Breast epithelium (tissue), 4 donors: ENCODE results near the gene TRIO. TPM values are rescaled to one million over a fixed set of nuclear protein-coding genes. Genes with fewer than 3 reads are reported as not detected.

Experiments
- DNase-seq, 2 donors: peaks; one replicate each; pipeline ENCODE4 v3.0.0-alpha.2; 2019; ENCODE audit warnings: low spot score in 2 of 2
- H3K27ac ChIP-seq, 2 donors: fragments of 200-600 bp; sonication (generic) in 1 of 2; one replicate each; pipeline ENCODE4 v1.5.1; 2016 to 2019; ENCODE audit warnings: mild to moderate bottlenecking in 1 of 2
- H3K27me3 ChIP-seq, 2 donors: fragments of 200-600 bp; sonication (generic) in 1 of 2; one replicate each; pipeline versions ENCODE4 v1.5.1 to v1.6.0; 2017 to 2019; ENCODE audit warnings: control low read depth in 1 of 2, mild to moderate bottlenecking in 1 of 2
- H3K36me3 ChIP-seq: fragments of 200-600 bp; one replicate; pipeline ENCODE4 v1.5.1; 2019
- H3K4me1 ChIP-seq, 2 donors: fragments of 200-600 bp; sonication (generic); one replicate each; pipeline ENCODE4 v1.5.1; 2016 to 2019; ENCODE audit warnings: control low read depth in 1 of 2
- H3K4me3 ChIP-seq, 3 donors: fragments of 200-600 bp; sonication (generic); 1 replicate in 2 of 3; 2 replicates in 1 of 3; pipeline ENCODE4 v1.5.1; 2016 to 2019; ENCODE audit warnings: mild to moderate bottlenecking in 3 of 3, moderate library complexity in 2 of 3
- H3K9me3 ChIP-seq, 2 donors: fragments of 200-600 bp; sonication (generic) in 1 of 2; one replicate each; pipeline ENCODE4 v1.5.1; 2016 to 2019; ENCODE audit warnings: control low read depth in 1 of 2
- POLR2A ChIP-seq: fragments of 450-650 bp; IDR thresholded peaks from one replicate; pipeline ENCODE4 v1.6.1; 2016; ENCODE audit warnings: antibody characterized with exemption, mild to moderate bottlenecking, moderate library complexity
- POLR2AphosphoS5 ChIP-seq, 3 donors: sonication (generic); formaldehyde crosslinking; IDR thresholded peaks; one replicate each; pipeline ENCODE4 v1.6.1; 2017; ENCODE audit warnings: antibody characterized with exemption in 3 of 3
- intact Hi-C: fragments of 100-400 bp; cut with DNase I; formaldehyde crosslinking; loops from one replicate; pipeline ENCODE4 v1.15.1; 2023; ENCODE audit warnings: low total_unique reads
- total RNA-seq, 3 donors: library from RNA; depleted of rRNA; stranded (reverse); fragments of >200 nt; gene quantifications; one replicate each; pipeline ENCODE4 v1.1.0, GENCODE V29; 2016
- TF ChIP-seq, protein P1 (sequence below), 3 donors: fragments of 450-650 bp; IDR thresholded peaks; one replicate each; pipeline ENCODE4 v1.5.1; 2016 to 2017; ENCODE audit warnings: antibody characterized with exemption in 3 of 3, mild to moderate bottlenecking in 3 of 3, moderate library complexity in 3 of 3

The TRIO gene
- total RNA-seq, 3 donors from 2014 or later, result 191 to 209 (median 193) TPM

DNA sequence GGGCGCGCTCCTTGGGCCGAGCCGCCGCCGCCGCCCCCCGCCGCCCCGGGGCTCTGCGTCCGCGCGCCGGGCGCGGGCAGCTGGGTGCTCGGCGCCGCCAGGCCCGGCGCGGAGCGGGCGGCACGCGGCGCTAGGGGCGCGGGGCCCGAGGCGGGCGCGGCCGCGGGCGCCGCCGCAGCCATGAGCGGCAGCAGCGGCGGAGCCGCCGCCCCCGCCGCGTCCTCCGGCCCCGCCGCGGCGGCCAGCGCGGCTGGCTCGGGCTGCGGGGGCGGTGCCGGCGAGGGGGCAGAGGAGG lies 351 bp downstream of the TRIO start:
- H3K9me3 ChIP-seq, result no peaks in the 10 kb centered on the region
- H3K27me3 ChIP-seq, result no peaks in the 10 kb centered on the region
- H3K4me3 ChIP-seq, result peak overlapping the region; percentile 82 to 97 (median 92)
- intact Hi-C loops, result no loop called here
- peak overlapping the region; percentile 93 to 96 for H3K27ac ChIP-seq
- no peaks in the 10 kb centered on the region for H3K36me3 ChIP-seq
- no peak for DNase-seq
- peaks cover 10 to 23% of the 10 kb centered on the region in 2 donors for H3K4me1 ChIP-seq
- TF ChIP-seq, protein P1, sequence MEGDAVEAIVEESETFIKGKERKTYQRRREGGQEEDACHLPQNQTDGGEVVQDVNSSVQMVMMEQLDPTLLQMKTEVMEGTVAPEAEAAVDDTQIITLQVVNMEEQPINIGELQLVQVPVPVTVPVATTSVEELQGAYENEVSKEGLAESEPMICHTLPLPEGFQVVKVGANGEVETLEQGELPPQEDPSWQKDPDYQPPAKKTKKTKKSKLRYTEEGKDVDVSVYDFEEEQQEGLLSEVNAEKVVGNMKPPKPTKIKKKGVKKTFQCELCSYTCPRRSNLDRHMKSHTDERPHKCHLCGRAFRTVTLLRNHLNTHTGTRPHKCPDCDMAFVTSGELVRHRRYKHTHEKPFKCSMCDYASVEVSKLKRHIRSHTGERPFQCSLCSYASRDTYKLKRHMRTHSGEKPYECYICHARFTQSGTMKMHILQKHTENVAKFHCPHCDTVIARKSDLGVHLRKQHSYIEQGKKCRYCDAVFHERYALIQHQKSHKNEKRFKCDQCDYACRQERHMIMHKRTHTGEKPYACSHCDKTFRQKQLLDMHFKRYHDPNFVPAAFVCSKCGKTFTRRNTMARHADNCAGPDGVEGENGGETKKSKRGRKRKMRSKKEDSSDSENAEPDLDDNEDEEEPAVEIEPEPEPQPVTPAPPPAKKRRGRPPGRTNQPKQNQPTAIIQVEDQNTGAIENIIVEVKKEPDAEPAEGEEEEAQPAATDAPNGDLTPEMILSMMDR (IDR thresholded peaks at IDR 0.05), result no peak

DNA sequence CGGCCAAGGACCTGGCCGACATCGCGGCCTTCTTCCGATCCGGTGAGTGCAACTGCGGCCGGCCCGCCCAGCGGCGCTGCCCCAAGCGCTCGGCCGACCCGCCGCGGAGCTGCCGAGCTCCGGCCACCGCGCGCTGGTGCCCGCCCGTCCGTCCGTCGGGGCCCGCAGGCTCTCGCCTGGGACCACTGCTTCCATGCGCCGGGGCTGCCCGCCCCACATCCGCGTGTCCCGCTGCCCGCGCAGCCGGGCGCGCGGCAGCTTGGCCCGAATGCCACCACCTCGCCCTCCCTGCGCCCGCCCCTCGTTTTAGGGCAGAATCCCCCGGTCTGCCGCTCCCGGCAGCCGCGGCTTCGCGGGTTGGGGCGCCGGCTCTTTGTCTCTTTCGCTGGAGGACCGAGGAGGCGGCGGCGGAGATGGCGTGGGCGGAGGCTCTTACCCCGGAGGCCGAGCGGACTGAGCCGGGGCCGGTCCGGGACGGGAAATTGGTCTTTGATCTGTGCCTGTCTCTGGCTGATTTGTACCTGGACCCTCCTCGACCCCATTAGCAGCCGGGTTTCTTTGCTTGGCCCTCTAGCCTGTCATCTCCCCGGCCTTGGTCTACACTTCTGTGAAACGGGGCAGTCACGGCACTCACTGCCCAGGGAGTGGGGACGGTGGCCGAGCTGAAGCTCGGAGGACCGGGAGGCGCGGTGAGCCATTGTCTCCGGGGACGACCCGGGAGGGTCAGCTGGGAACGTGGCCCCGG lies 871 bp downstream of the TRIO start:
- Histone ChIP-seq H3K9me3 (no peaks in the 10 kb centered on the region), H3K4me3 (peak overlapping the region; percentile 82 to 97 (median 92)), H3K36me3 (no peaks in the 10 kb centered on the region), H3K27ac (peak overlapping the region; percentile 93 to 96), H3K27me3 (no peaks in the 10 kb centered on the region), H3K4me1 (peaks cover 10 to 23% of the 10 kb centered on the region in 2 donors)
- DNase-seq, result peak in 1 of 2 donors; percentile 32
- intact Hi-C loops, result no loop called here
- TF ChIP-seq, protein P1 (IDR thresholded peaks at IDR 0.05), result no peak
- no peak for TF ChIP-seq POLR2AphosphoS5 (IDR thresholded peaks at IDR 0.05)
- no peak for TF ChIP-seq POLR2A

DNA sequence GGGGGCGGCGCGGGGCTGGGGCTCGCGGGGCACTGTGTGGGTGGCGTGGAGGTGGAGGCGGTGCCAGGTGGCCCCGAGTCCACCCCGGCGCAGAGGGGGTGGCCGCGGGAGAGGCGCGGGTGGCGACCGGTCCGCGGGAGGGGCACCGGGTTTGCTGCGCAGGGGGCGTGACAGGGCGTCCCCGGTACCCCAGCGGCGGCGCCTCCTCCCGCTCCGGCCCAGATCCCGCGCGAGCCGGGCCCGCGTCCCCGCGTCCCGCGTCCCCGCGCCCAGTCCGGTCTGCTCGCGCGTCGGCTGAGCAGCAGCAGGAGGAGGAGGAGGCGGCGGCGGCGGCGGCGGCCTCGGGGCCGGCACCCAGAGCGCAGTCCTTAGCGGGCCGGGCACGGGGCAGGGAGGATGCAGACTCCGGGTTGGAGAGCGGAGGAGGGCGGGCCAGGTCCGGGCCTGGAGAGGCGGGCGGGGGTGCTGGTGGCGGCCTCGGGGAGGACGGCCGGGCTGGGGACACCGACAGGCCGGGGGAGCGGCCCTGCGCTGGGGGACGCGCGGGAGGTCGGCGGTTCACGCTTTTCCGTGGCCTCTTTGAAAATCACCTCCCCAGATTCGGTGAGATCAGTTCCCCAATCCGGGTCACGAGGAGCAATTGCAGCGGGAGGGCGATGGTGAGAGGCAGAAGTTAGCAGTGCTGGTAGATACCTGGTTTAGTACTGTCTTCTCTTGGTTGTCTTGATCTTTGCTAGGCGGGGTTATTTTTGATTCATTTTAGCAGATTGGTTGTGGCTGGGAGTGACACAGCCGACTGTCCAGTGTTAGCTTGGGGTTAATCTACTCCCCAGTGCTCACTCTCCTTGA lies 1.7 kb downstream of the TRIO start:
- intact Hi-C loops, result no loop called here
- peak overlapping the region; percentile 93 to 96 for H3K27ac ChIP-seq
- TF ChIP-seq, protein P1 (IDR thresholded peaks at IDR 0.05), result no peak
- TF ChIP-seq POLR2A, result no peak
- TF ChIP-seq POLR2AphosphoS5 (IDR thresholded peaks at IDR 0.05), result peak in 2 of 3 donors; percentile 40 to 59
- peak; percentile 61 to 64 for DNase-seq
- H3K36me3 ChIP-seq, result no peaks in the 10 kb centered on the region
- no peaks in the 10 kb centered on the region for H3K27me3 ChIP-seq
- H3K4me3 ChIP-seq, result peak overlapping the region; percentile 82 to 97 (median 92)
- peaks cover 10 to 23% of the 10 kb centered on the region in 2 donors for H3K4me1 ChIP-seq
- H3K9me3 ChIP-seq, result no peaks in the 10 kb centered on the region

DNA sequence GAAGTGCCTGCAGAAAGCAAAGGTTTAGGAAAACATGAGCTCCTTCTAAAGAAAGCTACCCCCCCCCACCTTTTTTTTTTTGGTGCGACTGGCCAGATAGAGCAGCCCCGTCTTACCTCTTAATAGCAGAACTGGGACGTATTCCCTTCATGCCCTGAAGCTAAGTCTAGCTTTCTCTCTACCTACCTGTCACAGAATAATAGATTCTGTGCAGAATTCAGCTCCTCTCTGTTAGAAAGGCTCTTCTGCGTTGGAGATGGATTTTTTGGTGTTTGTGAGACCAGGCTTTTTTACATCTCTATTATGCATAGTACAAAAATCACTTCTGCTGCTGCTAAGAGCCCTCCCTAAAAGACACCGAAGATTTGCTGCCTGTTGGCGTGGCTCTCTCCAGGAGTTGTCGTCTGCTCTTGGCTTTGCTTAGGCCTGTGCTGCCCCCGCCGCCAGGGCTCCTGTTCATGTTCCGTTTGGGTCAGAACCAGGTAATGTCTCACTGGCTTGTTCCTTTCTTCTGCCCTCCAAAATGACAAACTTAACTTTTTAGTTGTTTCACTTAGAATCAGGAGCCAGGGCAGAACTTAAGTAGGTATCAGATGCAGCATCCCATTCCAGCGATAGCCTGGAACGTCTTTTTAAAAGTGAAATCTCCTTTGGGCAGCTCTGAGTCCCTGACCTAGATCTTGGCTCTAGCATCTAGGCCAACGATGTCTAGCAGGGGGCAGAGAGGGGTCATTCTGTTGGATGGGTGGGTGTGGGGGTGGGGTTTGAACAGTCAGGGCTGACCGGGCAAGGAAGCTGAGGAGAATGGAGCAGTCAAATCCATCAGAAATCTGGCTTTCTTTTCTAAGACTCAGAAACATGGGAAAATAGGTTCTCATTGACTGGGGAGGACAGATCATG lies 2.5 kb downstream of the TRIO start:
- Histone ChIP-seq H3K9me3 (no peaks in the 10 kb centered on the region), H3K27me3 (no peaks in the 10 kb centered on the region), H3K4me3 (peak overlapping the region; percentile 82 to 97 (median 92)), H3K27ac (peak overlapping the region; percentile 93 to 96), H3K4me1 (peaks cover 10 to 23% of the 10 kb centered on the region in 2 donors), H3K36me3 (no peaks in the 10 kb centered on the region)
- DNase-seq, result no peak
- intact Hi-C loops, result no loop called here
- TF ChIP-seq POLR2AphosphoS5 (IDR thresholded peaks at IDR 0.05), result no peak

DNA sequence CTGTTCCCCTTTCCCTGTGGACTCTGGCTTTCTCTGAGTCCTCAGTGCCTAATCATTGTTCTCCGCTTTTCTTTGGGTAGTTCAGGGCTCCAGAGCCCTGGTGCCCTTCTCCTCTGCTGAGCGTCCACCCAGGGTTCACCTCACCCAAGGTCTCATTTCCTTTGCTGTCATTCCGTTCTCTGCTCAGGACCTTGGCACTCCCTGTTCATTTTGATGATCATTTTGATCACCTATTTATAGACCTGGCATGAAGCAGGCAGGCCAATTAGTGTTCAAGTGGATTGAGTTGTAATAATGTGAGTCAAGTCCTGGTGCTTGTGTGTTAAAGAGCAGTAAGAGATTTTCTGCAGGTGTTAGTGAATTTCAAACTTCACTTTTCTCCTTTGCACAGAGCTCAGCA lies 3.6 kb downstream of the TRIO start:
- Histone ChIP-seq H3K4me1 (peaks cover 10 to 23% of the 10 kb centered on the region in 2 donors), H3K27me3 (no peaks in the 10 kb centered on the region), H3K36me3 (no peaks in the 10 kb centered on the region), H3K4me3 (peak overlapping the region in 1 of 3 donors; percentile 97), H3K9me3 (no peaks in the 10 kb centered on the region), H3K27ac (peak overlapping the region; percentile 93 to 96)
- DNase-seq, result no peak
- intact Hi-C loops, result no loop called here
- TF ChIP-seq, protein P1 (IDR thresholded peaks at IDR 0.05), result no peak
- TF ChIP-seq POLR2A, result no peak
- TF ChIP-seq POLR2AphosphoS5 (IDR thresholded peaks at IDR 0.05), result no peak
